ENCODE results near the gene ETV4. TPM values are rescaled to one million over a fixed set of nuclear protein-coding genes. Genes with fewer than 3 reads are reported as not detected.
"Not testable (repeated sequence)": the region's sequence is repeated elsewhere in the genome, so short reads cannot be mapped to it uniquely, and the experiment has no call there.

Gene ETV4
- total RNA-seq, 1 experiment from 2014 or later = 154 TPM

DNA sequence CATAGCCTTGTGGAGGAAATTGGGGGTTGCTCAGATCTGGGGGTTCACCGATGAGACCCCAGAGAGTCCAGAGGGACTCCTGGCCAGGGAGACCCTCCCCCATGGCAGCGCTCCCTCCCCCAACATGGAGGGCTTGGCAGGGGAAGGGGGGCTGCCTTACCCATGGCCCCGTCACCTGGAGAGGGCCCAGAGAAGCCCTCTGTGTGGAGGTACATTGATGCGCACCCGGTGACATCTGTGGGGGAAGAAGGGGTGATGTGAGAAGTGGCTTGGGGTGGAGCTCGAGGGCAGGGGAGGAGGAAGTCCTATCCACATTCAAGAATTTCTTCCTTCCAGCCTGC, 16.2 kb downstream of the ETV4 start:
- in situ Hi-C loops (cut with HindIII; ENCODE audit: low pct_unique_long_range_greater_than_20kb, low sequenced_read_pairs) = no loop called here
- no peak for DNase-seq (ENCODE audit: low read depth, low spot score)

DNA sequence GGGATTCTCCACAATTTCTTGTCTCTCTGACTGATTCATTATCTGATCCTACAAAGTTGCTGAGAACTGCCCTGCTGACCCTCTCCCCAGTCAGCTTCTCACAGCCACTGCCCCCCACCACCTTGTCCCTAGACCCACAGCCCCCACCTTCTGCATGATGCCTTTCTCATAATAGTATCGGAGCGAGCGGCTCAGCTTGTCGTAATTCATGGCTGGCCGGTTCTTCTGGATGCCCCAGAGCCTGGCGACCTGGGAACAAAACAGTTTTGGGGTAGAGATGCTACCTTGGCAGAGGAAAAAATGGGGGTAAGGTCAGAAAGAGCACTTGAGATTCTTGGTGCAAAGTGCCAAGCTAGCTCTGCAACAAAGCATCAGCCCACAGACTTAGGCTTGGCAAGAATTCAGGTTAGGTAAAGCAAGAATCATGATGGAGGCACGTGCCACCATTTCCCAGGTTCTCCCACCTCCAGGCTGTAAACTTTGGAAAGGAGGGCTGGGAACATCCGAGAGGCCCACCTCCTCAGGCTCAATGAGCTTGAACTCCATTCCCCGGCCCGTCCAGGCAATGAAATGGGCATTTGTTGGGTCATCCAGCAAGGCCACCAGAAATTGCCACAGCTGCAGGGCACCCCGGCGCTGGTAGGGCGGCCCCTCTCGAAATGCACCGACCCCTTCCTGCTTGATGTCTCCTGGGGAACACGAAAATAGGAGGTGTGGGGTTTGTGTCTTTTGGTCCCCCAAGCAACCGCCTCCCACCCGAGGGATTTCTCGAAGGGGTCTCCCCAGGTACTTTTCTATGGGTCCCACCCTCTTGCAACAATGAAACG, 16.9 kb downstream of the ETV4 start:
- in situ Hi-C loops (cut with HindIII; ENCODE audit: low pct_unique_long_range_greater_than_20kb, low sequenced_read_pairs) = no loop called here
- DNase-seq (ENCODE audit: low read depth, low spot score) = no peak

DNA sequence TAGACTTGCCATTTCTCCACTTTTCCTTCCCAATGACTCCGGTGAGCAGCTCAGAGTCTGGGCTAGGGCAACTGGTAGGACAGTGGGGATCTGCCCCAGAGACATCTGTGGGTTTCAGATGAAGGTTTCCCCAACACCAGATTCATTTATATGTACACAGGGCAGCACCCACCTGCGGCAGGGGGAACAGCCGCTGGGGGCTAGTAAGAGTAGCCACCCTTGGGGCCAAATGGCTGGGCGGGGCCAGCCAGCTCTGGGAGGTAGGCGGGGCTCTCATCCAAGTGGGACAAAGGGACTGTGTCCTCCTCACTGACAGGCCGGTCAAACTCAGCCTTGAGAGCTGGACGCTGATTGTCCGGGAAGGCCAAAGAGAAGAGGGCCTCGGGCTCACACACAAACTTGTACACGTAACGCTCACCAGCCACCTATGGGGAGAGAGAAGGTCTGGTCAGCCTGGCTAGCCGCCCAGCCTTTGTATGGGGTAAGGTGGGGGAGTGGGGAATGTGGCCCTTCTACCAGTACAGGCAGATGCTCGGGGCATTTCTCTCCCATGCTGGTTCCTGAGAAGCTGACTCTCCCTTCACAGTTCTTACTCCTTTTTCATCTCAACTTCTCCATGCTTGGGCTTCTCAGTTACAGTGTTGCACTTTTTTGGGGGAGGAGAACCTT, 17.7 kb downstream of the ETV4 start:
- in situ Hi-C loops (cut with HindIII; ENCODE audit: low pct_unique_long_range_greater_than_20kb, low sequenced_read_pairs) = no loop called here
- DNase-seq (ENCODE audit: low read depth, low spot score) = peak; percentile 89

DNA sequence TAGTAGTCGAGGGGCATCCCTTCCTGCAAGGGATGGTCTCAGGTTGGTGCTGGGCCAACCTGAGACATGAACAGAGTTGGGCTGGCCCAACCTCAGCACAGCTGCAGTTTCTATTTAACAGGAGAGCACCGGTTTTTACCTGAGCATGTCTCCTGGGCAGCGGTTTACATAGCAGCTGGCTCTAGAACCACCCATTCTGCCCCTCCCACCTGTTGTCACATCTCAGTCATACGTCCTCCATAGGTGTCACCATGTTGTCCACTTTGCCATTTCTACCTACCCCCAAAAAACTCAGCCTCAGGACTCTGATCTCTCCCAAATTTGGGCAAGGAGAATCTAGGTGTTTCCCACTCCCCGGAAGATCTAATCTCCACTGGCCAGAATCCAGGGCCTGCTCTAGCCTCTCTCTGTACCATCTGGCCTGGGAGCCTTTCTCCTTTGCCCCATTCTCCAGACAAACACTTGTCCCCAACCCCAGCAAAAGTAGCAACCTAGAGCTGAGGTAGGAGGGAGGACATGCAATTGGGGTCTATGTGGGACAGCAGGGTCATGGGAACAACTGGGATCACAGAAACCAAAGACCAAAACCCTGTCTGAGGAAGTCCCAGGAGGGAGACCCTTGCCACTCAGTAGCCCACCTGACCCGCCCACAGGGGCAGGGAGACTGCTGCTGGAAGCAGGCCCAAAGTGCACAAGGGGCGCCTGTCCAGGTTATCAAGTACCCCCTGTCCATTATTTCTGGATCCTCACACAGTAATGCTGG, 19.1 kb downstream of the ETV4 start:
- no peak for DNase-seq (ENCODE audit: low read depth, low spot score)
- in situ Hi-C loops (cut with HindIII; ENCODE audit: low pct_unique_long_range_greater_than_20kb, low sequenced_read_pairs) = no loop called here

DNA sequence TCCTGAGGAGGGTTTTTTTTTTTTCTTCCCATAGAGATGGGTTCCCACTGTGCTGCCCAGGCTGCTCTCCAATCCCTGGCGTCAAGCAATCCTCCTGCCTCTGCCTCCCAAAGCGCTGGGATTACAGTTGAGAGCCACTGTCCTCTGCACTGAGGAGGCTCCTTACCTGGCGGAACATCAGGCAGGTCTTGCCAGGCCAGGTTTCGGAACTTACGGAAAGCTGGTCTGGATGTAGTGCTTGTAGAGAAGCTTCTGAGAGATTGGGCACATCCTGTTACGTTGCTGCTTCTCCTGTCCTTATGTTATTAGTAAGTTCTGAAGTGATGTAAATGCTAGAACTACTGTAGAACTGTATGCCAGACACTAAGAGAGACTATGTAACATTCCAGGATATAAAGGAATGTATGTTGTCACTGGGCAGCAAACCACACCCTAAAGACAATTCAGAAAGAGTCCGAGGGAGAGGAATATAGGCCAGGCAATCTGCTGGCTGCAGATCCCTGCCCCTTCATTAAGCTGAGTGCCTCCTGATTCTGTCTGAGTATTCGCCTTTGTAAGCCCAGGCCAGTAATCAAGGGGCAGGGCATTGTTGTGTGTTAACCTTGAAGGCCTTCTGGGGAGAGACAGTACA, 21.1 kb downstream of the ETV4 start:
- in situ Hi-C loops (cut with HindIII; ENCODE audit: low pct_unique_long_range_greater_than_20kb, low sequenced_read_pairs) = no loop called here
- DNase-seq (ENCODE audit: low read depth, low spot score) = no peak

DNA sequence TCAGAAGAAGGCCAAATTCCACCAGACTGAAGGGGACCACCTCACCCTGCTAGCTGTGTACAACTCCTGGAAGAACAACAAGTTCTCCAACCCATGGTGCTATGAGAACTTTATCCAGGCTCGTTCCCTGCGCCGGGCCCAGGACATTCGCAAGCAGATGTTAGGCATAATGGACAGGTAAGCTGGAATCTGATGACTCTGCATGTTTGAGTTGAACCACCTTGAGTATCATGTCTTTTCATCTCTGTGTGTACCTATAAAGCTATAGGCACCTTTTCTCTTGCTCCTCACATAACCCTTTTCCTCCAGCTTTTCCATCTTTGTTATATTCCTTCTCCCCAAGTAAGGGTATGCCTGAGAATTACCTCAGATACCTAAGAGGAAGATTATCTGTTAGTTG, 24.8 kb downstream of the ETV4 start:
- in situ Hi-C loops (cut with HindIII; ENCODE audit: low pct_unique_long_range_greater_than_20kb, low sequenced_read_pairs) = no loop called here
- DNase-seq (ENCODE audit: low read depth, low spot score) = no peak

DNA sequence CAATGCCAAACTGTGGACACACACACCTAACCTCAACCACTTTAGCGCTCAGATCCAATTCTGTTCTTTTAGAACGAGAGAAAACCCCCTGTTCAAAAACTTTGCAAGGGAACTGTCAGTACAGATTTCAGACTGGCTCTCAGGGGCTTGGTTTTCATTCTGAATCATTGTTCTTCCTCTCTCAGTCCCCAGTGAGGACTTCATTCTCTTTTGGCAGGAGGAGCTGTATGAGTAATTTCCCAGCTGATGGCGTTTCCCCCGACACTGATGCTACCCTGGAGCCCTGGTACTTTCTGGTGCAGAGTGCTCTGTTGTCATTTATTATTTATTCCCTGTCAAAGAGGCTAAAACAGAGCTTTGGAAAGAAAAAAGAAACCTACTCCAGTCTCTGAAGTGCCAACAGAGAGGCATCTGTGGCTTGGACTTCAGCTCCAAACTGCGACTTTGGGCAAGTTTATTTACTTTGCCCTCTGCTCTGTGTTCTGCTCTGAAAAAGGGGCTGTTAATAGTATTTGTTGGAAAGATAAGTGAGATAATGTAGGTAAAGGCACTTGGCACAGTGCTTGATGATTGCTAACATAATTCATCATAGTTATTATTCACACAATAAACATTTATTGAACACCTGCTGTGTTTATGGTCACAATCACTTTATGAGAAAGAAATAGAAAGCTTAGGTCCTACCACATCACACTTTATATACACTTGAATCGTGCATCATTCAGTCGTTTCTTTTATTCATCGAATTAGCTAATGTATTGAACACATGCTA, 28.3 kb downstream of the ETV4 start:
- no peak for DNase-seq (ENCODE audit: low read depth, low spot score)
- in situ Hi-C loops (cut with HindIII; ENCODE audit: low pct_unique_long_range_greater_than_20kb, low sequenced_read_pairs) = no loop called here

DNA sequence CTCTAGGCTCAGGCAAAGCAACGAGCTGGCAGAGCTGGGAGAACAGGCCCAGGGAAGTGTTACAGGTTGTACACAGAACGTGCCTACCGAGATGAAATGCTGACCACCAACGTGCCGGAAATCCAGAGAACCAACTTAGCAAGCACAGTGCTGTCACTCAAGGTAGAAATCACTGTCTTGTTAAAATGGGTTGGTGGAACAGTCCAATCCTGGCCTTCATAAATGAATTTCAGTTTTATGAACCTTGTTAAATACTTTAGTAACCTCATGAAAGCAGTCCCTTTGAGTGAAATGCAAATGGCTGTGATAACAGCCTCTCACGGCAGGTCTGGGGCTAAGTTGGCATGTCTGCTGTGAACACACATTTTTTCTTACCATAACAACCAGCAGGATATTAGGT, 29.0 kb downstream of the ETV4 start:
- in situ Hi-C loops (cut with HindIII; ENCODE audit: low pct_unique_long_range_greater_than_20kb, low sequenced_read_pairs) = no loop called here
- DNase-seq (ENCODE audit: low read depth, low spot score) = no peak

DNA sequence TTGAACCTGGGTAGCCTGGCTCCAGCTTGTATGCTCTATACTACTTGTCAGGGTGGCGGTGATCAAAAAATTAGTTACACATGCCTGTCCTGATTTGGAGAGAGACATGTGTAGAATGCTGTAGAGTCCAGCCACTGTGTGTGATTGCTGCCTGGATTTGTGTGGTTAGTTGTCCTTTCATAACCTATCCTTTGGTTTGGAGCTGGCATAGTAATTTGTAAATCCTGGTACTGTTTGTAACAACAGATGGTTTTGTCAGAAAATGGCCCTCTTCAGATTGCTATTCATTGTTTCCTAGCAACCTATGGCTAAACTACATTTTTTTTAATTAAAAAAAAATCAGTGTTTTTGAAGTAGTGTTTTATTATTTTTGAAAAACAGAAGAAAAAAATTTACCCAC, 30.5 kb downstream of the ETV4 start:
- in situ Hi-C loops (cut with HindIII; ENCODE audit: low pct_unique_long_range_greater_than_20kb, low sequenced_read_pairs) = no loop called here
- DNase-seq (ENCODE audit: low read depth, low spot score) = no peak

DNA sequence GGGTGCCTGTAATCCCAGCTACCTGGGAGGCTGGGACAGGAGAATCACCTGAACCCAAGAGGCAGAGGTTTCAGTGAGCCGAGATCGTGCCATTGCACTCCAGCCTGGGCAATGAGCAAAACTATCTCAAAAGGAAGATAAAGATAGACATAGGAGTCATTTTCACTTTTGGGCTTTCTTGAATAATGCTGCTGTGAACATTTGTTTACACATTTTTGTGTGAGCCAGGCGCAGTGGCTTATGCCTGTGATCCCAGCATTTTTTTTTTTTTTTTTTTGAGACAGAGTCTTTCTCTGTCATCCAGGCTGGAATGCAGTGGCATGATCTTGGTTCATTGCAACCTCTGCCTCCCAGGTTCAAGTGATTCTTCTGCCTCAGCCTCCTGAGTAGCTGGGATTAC, 34.9 kb downstream of the ETV4 start:
- in situ Hi-C loops (cut with HindIII; ENCODE audit: low pct_unique_long_range_greater_than_20kb, low sequenced_read_pairs); DNase-seq (ENCODE audit: low read depth, low spot score): not testable (repeated sequence)

DNA sequence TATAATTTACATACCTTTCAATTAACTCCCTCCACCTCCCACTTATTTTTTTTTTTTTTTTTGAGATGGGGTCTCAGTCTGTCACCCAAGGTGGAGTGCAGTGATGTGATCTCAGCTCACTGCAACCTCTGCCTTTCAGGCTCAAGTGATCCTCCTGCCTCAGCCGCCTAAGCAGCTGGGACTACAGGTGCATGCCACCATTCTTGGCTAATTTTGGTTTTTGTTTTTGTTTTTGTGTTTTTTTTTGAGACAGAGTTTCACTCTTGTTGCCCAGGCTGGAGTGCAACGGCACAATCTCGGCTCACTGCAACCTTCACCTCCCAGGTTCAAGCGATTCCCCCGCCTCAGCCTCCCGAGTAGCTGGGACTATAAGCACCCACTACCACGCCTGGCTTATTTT, 36.7 kb downstream of the ETV4 start:
- DNase-seq (ENCODE audit: low read depth, low spot score); in situ Hi-C loops (cut with HindIII; ENCODE audit: low pct_unique_long_range_greater_than_20kb, low sequenced_read_pairs): not testable (repeated sequence)

DNA sequence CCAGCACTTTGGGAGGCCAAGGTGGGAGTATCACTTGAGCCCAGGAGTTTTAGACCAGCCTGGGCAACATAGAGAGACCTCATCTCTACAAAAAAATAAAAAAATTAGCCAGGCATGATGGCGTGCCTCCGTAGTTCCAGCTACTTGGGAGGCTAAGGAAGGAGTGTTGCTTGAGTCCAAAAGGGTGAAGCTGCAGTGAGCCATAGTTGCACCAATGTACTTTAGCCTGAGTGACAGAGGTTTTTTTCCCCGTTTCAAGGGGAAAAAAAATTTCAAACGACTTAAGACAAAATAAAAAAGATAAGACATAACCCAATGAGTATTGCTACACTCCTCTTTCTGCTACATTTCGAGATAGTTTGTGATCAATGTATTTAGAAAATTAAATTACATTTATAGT, 55.5 kb downstream of the ETV4 start:
- in situ Hi-C loops (cut with HindIII; ENCODE audit: low pct_unique_long_range_greater_than_20kb, low sequenced_read_pairs) = no loop called here
- DNase-seq (ENCODE audit: low read depth, low spot score) = no peak

DNA sequence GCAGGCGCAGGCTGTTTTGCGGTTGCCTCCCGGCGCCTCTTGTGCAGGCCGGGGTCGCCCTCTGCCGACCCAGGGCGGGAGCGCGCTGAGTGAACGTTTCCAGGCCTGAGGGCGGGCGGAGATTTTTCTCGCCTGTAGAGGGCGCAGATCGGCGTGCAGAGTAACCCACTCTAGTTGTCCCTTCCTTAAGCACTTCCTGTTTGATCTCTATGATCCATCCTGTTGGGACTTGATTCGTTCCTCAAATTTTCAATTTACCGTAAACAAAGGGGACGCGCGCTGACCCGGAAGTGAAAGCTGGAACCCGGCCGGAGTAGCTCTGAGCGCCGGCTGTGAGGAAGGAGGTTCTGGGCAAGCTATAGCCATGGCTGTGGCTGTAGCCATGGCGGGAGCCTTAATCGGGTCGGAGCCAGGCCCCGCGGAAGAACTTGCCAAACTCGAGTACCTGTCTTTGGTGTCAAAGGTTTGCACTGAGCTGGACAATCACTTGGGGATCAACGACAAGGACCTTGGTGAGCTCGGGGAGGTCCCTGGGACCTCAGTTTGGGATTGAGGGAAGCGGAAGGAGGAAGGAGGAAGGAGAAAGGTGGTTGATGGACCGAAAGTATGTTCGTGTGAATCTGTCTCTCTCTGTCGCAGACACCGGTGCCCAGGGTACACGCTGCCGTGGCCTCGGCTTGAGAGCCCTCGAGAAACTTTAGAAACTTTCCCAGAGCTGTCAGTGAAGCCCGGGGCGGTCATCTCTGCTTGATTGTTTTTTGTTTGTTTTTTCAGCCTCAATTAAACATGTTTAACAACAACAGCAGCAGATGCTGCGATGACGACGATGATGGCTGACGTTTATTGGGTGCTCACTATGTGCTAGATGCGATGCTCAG, 62.2 kb downstream of the ETV4 start, which contains the start of gene DHX8:
Gene DHX8 (plus strand): TSS at position 302 of the 878 bp plus-strand sequence. CDS start 63 bp downstream, at position 365.
- peak; percentile 99 for DNase-seq (ENCODE audit: low read depth, low spot score)
- in situ Hi-C loops (cut with HindIII; ENCODE audit: low pct_unique_long_range_greater_than_20kb, low sequenced_read_pairs) = no loop called here

DNA sequence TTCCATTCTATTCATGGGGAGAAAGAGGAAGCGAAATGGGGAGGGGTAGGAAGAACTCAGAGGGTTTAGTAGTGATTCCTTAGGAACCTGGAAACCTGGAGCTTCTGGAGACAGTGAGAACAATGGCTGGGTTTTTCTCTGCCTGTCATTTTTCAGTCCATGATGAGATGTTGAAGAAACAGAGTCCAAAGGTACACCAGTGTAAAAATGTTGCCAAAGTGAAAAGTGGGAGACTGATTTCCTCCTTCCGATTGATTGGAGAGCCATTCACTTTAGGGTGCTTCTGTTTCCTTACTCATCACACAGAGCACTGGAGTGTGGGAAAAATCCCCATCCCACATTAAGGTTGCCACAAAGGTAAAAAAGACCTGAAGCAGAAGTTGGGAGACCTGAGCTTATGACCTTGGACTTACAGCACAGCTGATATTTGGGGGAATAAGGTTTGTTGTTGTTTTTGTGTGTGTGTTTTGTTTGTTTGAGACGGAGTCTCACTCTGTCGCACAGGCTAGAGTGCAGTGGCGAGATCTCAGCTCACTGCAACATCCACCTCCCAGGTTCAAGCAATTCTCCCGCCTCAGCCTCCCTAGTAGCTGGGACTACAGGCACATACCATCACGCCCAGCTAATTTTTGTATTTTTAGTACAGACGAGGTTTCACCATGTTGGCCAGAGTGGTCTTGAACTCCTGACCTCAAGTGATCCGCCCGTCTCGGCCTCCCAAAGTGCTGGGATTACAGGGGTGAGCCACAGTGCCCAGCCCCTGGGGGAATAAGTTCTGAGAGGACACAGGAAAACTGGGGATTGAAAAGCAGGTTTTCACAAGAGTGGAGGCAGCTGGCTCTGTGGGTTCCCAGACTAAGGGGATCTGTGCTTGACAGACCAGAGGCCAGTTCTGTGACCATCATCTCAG, 63.8 kb downstream of the ETV4 start:
- in situ Hi-C loops (cut with HindIII; ENCODE audit: low pct_unique_long_range_greater_than_20kb, low sequenced_read_pairs) = no loop called here
- DNase-seq (ENCODE audit: low read depth, low spot score) = no peak

DNA sequence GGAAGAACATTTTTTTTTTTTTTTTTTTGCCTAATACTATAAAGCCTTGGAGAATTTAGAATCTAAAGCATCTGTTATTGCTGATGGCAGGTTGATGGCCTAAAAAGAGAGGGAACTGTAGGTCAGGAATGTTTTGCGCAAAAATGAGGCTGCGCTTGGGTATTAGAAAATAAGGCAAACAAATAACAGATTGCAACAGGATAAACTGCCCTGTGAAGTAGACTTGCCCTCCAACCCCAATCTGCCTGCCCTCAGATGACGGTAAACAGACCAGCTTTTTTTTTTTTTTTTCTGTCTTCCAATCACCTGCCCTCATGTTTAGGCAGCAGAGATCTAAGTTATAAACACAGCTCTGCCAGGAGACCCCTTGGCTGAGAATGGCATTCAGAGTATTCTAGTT, 66.2 kb downstream of the ETV4 start:
- in situ Hi-C loops (cut with HindIII; ENCODE audit: low pct_unique_long_range_greater_than_20kb, low sequenced_read_pairs) = no loop called here
- no peak for DNase-seq (ENCODE audit: low read depth, low spot score)

Data from SK-MEL-5 (cell line).